PC-9 (cell line): ENCODE data around the gene RBM17. TPM values are rescaled to one million over a fixed set of nuclear protein-coding genes. Genes with fewer than 3 reads are reported as not detected.

Source experiments
- BruUV-seq: library from RNA; stranded (reverse); fragments of 400-500 nt; replicated peaks from 2 replicates; lab custom pipeline; 2021; lab: Mats Ljungman, UMichigan
- CTCF ChIA-PET: fragments of 300-600 bp; sonication (Branson Sonifier 250); formaldehyde crosslinking; loops from one replicate; lab custom pipeline; 2022; ENCODE audit warnings: antibody characterized with exemption; lab: Charles Lee
- POLR2A ChIA-PET: fragments of 300-600 bp; sonication (Branson Sonifier 250); formaldehyde crosslinking; loops from one replicate; lab custom pipeline; 2022; ENCODE audit warnings: antibody characterized with exemption; ENCODE audit not compliant: unreplicated experiment; lab: Charles Lee
- DNase-seq, 2 experiments: peaks; one replicate each; pipeline versions ENCODE4 v3.0.0 to v3.0.0-alpha.2; 2015 to 2022; ENCODE audit warnings: mixed read lengths in 1 of 2
- H2AFZ ChIP-seq: fragments of 200-600 bp; sonication (generic); 2 replicates; pipeline ENCODE4 v1.8.1; 2017; ENCODE audit warnings: antibody characterized with exemption
- H3F3A ChIP-seq: fragments of 200-600 bp; sonication (generic); 2 replicates; pipeline ENCODE4 v1.8.1; 2017; ENCODE audit warnings: antibody characterized with exemption, mild to moderate bottlenecking, low read depth; ENCODE audit not compliant: insufficient read depth
- H3K27ac ChIP-seq: fragments of 200-600 bp; sonication (generic); 2 replicates; pipeline ENCODE4 v1.6.1; 2016; ENCODE audit warnings: mixed run types
- H3K27me3 ChIP-seq: fragments of 200-600 bp; sonication (generic); 2 replicates; pipeline ENCODE4 v1.6.1; 2016; ENCODE audit warnings: low read depth, mixed run types; ENCODE audit not compliant: insufficient read depth
- H3K36me3 ChIP-seq: fragments of 200-600 bp; sonication (generic); 2 replicates; pipeline ENCODE4 v1.6.1; 2016; ENCODE audit warnings: low read depth, mixed run types
- H3K4me1 ChIP-seq: fragments of 200-600 bp; sonication (generic); replicated peaks from 2 replicates; pipeline ENCODE4 v1.6.1; 2016; ENCODE audit warnings: mixed run types; ENCODE audit not compliant: insufficient read depth
- H3K4me2 ChIP-seq: fragments of 200-600 bp; sonication (generic); 2 replicates; pipeline ENCODE4 v1.6.1; 2017; ENCODE audit warnings: mixed run types
- H3K4me3 ChIP-seq: fragments of 200-600 bp; sonication (generic); 2 replicates; pipeline ENCODE4 v1.6.1; 2016; ENCODE audit warnings: mixed run types
- H3K79me2 ChIP-seq: fragments of 200-600 bp; sonication (generic); 2 replicates; pipeline ENCODE4 v1.6.1; 2017; ENCODE audit warnings: low read depth, mixed run types
- H3K9me2 ChIP-seq: fragments of 200-600 bp; sonication (generic); 2 replicates; pipeline ENCODE4 v1.8.1; 2017; ENCODE audit warnings: mild to moderate bottlenecking; ENCODE audit not compliant: insufficient read depth
- H3K9me3 ChIP-seq: fragments of 200-600 bp; sonication (generic); 2 replicates; pipeline ENCODE4 v1.8.1; 2016; ENCODE audit warnings: low read depth; ENCODE audit not compliant: insufficient read depth
- H4K20me1 ChIP-seq: fragments of 200-600 bp; sonication (generic); 2 replicates; pipeline ENCODE4 v1.8.1; 2017; ENCODE audit not compliant: insufficient read depth
- CTCF ChIP-seq: fragments of 200-600 bp; sonication (generic); conservative IDR thresholded peaks from 2 replicates; pipeline ENCODE4 v1.6.1; 2017; ENCODE audit warnings: mixed run types, antibody characterized with exemption, mild to moderate bottlenecking, moderate library complexity
- EZH2 ChIP-seq: fragments of 200-600 bp; sonication (generic); IDR thresholded peaks from 2 replicates; pipeline ENCODE4 v1.8.0; 2017; ENCODE audit warnings: antibody characterized with exemption, low read depth
- intact Hi-C: fragments of 100-400 bp; cut with micrococcal nuclease; formaldehyde crosslinking; loops from one replicate; pipeline ENCODE4 v1.10.0; 2022; ENCODE audit not compliant: unreplicated experiment
- total RNA-seq: library from RNA; stranded (reverse); gene quantifications from 2 replicates; pipeline ENCODE4 v1.2.3, GENCODE V29; 2021

RBM17 gene
- total RNA-seq, 1 experiment from 2014 or later = 131 TPM

GRCh38 chr10:6092731-6093130, 3.9 kb downstream of the RBM17 start:
- no peaks in the 10 kb centered on the region for H3K27me3 ChIP-seq
- ChIA-PET CTCF (no interaction called here), POLR2A (no interaction called here)
- H3K9me3 ChIP-seq = no peaks in the 10 kb centered on the region
- H3F3A ChIP-seq = no peaks in the 10 kb centered on the region
- no peak overlapping the region for H3K27ac ChIP-seq
- TF ChIP-seq CTCF (no peak), EZH2 (no peak)
- no peak overlapping the region for H3K4me3 ChIP-seq
- no peaks in the 10 kb centered on the region for H3K36me3 ChIP-seq
- H2AFZ ChIP-seq = no peak overlapping the region
- no TSS peak for BruUV-seq
- no peaks in the 10 kb centered on the region for H3K9me2 ChIP-seq
- H3K4me1 ChIP-seq = peaks cover 16% of the 10 kb centered on the region
- intact Hi-C loops = no loop called here
- H3K4me2 ChIP-seq = no peak overlapping the region
- H4K20me1 ChIP-seq = peaks cover 53% of the 10 kb centered on the region
- DNase-seq = no peak
- H3K79me2 ChIP-seq = peaks cover 82% of the 10 kb centered on the region

- Histone ChIP-seq H3F3A (no peaks in the 10 kb centered on the region), H3K79me2 (peaks cover 72% of the 10 kb centered on the region), H3K27ac (no peak overlapping the region), H2AFZ (no peak overlapping the region), H3K27me3 (no peaks in the 10 kb centered on the region), H4K20me1 (peaks cover 46% of the 10 kb centered on the region), H3K9me3 (no peaks in the 10 kb centered on the region), H3K9me2 (no peaks in the 10 kb centered on the region), H3K4me1 (peaks cover 7% of the 10 kb centered on the region; the same call in 1 of the 2 replicates), H3K4me2 (no peak overlapping the region), H3K36me3 (no peaks in the 10 kb centered on the region), H3K4me3 (no peak overlapping the region)
- intact Hi-C loops = no loop called here
- ChIA-PET POLR2A (interaction anchor here (0.6 kb wide), 1 partner anchor 436 kb away, joined by 3 read pairs; no protein-coding TSS in a partner anchor), CTCF (interaction anchor here (0.6 kb wide), 1 partner anchor 1304 kb away, joined by 3 read pairs; no protein-coding TSS in a partner anchor)
- no peak for TF ChIP-seq CTCF
- no peak for TF ChIP-seq EZH2
- DNase-seq = no peak
- BruUV-seq = no TSS peak
Observed at GRCh38 chr10:6095810-6096570, 7.2 kb downstream of the RBM17 start.

GRCh38 chr10:6097063-6097462, 8.2 kb downstream of the RBM17 start:
- no peak for DNase-seq
- ChIA-PET POLR2A (no interaction called here), CTCF (no interaction called here)
- Histone ChIP-seq H3K4me1 (no peaks in the 10 kb centered on the region), H3K36me3 (0 out of 2 replicates have a peak, but pooled peaks cover 6% of the 10 kb centered on the region), H3K4me2 (no peak overlapping the region), H2AFZ (no peak overlapping the region), H3K27ac (no peak overlapping the region), H3K27me3 (no peaks in the 10 kb centered on the region), H4K20me1 (peaks cover 35% of the 10 kb centered on the region), H3K79me2 (peaks cover 61% of the 10 kb centered on the region), H3K4me3 (no peak overlapping the region), H3F3A (no peaks in the 10 kb centered on the region), H3K9me3 (no peaks in the 10 kb centered on the region), H3K9me2 (no peaks in the 10 kb centered on the region)
- no TSS peak for BruUV-seq
- intact Hi-C loops = no loop called here
- TF ChIP-seq EZH2 = no peak
- TF ChIP-seq CTCF = no peak
